HUDEP-2 (cell line): ENCODE results near the gene PHLDB1.
A peak's percentile ranks its signal among the peaks of the same experiment; 100 is the strongest.
"Not testable (repeated sequence)": the region's sequence is repeated elsewhere in the genome, so short reads cannot be mapped to it uniquely, and the experiment has no call there.

Experiments
- DNase-seq, 76 experiments: peaks; one replicate each; lab custom pipeline; 2025; ENCODE audit not compliant: unreplicated experiment in 76 of 76; lab: John Stamatoyannopoulos, UW

Gene PHLDB1

DNA sequence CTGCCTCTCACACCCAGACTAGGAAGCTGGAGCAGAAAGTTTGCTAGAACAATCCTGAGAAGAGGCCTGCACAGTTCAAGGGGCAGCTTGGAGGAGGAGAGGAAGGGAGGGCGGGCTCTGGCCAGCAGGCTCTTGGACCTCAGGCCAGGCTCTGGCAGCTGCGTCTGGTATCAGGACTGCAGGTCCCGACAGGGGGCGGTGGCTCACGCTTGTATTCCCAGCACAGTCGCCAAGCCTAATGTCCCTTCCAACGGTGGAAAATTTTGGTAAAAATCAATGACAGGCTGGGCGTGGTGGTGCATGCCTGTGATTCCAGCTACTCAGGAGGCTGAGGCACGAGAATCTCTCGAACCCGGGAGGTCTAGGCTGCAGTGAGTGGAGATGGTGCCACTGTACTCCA lies 71.5 kb downstream of the PHLDB1 start:
- DNase-seq, result not testable (repeated sequence)

DNA sequence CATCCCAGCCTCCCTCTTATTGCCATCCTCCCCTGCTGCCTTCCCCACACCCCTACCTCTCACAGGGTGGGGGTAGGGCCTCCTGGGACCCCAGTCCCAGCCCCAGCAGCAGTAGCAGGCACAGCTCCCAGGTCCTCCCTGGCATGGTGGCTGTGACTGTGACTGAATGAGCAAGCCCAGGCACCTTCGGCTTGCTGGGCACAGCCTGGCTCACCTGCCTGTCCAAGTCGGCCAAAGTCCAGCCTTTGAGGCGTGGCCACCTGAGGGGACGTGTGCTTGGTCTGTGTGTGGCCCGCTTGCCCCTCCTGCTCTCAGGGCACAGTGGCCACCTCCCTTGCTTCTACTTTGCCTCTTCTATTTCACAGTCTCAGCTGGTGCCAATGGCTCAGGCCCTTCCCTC lies 72.1 kb downstream of the PHLDB1 start, which contains the start of gene TREH:
TSS of gene TREH (minus strand) at position 168 of the 400 bp plus-strand sequence. CDS start at position 145, 23 bp downstream.
- DNase-seq, result no peak

DNA sequence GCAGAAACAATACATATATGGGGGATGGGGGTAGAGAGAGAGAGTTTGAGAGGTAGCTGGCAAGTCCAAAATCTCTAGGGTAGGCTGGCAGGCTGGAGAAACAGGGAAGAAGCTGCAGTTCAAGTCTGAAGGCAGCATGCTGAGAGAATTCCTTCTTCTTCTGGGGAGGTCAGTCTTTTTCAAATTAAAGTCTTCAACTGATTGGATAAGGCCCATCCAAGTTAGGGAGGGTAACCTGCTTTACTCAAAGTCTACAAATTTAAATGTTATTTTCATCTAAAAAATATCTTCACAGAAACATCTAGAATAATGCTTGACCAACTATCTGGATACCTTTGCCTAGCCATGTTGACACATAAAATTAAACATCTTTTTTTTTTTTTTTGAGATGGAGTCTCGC lies 75.0 kb downstream of the PHLDB1 start:
- DNase-seq, result no peak

DNA sequence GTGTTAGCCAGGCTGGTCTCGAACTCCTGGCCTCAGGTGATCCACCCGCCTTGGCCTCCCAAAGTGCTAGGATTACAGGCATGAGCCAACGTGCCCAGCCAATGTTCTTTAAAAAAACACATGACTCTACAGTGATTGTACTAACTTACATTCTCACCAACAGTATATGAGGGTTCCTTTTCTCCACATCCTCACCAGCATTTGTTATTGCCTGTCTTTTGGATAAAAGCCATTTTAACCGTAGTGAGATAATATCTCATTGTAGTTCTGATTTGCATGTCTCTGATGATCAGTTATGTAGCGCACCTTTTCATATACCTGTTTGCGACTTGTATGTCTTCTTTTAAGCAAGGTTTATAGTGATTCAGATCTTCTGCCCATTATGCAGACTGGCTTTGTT lies 75.5 kb downstream of the PHLDB1 start:
- not testable (repeated sequence) for DNase-seq

DNA sequence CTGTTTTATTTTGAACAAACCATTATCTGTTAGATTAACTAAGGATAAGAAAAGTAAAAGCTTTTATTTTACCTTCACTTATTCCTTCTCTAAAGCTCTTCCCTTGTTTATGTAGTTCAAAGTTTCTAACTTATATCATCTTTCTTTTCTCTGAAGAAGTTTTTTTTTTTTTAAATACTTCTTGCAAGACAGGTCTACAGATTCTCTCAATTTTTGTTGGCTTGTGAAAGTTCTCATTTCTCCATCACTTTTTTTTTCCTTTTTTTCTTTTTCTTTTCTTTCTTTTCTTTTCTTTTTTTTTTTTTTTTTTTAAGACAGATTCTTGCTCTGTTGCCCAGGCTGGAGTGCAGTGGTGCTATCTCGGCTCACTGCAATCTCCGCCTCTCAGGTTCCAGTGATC lies 76.8 kb downstream of the PHLDB1 start:
- DNase-seq, result no peak

DNA sequence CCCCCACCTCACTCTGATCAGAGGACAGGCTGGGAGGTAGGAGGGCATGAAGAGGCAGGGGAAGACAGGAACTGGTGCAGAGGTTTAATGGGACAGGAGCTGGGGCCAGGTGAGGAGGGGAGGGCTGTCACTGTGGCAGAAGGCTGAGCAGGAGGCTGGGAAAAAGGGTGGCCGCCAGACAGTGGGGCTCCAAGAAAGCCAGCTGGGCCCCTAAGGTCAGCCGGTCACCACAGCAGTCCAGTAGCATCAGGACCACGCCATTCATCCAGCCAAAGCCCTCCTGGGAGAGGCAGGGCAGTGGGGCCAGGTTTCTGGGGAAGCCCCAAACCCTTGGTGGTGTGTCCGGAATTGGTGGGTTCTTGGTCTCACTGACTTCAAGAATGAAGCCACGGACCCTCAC lies 80.5 kb downstream of the PHLDB1 start:
- DNase-seq, result no peak

DNA sequence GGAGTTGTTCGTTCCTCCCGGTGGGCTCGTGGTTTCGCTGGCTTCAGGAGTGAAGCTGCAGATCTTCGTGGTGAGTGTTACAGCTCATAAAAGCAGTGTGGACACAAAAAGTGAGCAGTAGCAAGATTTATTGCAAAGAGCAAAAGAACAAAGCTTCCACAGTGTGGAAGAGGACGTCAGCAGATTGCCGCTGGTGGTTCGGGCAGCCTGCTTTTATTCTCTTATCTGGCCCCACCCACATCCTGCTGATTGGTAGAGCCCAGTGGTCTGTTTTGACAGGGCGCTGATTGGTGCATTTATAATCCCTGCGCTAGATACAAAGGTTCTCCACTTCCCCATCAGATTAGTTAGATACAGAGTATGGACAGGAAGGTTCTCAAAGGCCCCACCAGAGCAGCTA lies 80.9 kb downstream of the PHLDB1 start:
- not testable (repeated sequence) for DNase-seq

DNA sequence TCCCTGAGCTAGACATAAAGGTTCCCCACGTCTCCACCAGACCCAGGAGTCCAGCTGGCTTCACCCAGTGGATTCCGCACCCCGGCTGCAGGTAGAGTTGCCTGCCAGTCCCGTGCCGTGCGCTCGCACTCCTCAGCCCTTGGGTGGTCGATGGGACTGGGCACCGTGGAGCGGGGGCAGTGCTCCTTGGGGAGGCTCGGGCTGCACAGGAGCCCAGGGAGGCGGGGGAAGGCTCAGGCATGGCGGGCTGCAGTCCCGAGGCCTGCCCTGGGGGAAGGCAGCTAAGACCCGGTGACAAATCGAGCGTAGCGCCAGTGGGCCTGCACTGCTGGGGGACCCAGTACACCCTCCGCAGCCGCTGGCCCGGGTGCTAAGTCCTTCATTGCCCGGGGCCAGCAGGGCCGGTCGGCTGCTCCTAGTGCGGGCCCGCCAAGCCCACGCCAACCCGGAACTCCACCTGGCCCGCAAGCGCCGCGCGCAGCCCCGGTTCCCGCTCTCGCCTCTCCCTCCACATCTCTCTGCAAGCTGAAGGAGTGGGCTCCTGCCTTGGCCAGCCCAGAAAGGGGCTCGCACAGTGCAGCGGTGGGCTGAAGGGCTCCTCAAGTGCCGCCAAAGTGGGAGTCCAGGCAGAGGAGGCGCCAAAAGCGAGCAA lies 81.6 kb downstream of the PHLDB1 start:
- DNase-seq, result no peak

DNA sequence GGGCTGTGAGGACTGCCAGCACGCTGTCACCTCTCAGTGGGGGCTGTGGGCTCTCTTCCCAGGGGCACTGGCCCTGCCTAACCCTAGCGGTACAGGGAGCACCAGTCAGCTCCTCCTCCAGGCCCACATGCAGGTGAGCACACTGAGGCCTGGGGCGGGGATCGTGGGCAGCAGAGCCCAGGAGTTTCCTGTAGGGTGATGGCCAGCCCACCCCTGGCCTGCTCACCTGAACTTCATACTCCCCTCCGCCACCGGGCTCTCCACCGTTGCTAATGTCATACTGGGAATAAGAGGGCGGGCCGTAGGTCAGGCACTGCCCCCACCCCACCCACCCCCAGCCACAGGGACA lies 82.1 kb downstream of the PHLDB1 start:
- DNase-seq, result no peak

DNA sequence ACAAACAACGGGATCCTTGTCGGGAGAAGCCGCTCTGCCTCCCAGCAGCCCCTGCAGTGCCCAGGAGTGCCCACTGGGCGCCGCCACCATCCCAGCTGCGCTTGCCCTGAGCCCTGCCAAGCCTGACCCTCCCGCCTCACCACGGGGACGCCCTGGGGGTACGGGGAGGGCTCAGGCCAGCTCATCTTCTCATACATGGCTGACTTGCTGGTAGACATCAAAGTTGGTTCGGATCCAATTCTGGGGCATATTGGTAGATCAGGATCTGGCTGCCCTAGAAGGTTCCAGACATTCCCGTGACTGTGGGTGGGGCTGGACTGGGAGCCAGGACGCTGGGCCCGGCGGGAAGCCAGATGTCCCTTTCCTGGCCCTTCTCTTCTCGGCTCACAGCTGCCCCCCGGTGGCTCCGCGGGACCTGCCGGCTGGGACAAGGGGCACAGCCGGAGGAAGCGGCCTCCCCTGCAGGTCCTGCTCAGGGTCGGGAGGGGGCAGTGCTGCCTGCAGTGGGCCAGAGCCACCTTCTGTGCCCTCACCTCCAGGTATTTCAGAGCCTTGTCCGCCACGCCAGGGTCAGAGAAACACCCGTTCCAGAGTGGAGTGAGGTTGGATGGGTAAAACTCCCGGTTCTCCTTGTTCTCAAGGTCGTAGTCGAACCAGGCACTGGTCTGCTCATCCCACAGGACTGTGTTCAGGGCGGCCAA lies 82.6 kb downstream of the PHLDB1 start:
- peak; percentile 25 to 93 (median 86) for DNase-seq

DNA sequence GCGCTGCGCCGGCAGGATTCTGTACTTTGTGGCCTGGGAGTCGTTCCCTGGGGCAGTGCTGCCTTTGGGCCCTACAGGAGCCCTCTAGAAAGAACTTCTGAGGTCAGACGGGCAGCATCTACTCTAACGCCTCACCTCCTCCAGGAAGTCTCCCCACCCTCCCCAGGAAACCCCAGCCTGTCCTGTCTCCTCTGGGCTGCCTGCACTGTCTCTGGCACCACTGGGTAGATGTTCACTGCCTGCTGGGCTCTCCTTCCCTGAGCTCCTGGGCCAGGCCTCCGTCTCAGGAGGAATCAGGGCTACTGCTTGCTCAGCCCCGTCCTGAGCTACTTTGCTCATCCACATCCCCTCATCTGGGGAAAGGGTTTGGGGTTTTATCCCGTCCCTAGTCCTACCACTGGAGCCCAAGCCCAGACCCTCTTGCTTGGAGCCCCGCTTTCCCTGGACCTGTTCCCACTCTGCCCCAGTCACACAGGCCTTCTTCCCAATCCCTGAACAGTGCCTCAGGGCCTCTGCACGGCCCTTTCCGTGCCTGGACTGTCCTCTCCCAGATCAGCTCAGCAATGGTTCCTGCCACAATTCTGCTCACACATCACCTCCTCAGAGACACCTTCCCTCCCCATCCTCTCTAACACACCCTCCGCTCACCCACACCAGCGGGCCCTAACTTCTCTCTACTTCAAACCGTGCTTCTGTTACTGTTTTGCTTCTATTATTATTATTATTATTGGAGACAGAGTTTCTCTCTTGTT lies 83.3 kb downstream of the PHLDB1 start:
- no peak for DNase-seq

DNA sequence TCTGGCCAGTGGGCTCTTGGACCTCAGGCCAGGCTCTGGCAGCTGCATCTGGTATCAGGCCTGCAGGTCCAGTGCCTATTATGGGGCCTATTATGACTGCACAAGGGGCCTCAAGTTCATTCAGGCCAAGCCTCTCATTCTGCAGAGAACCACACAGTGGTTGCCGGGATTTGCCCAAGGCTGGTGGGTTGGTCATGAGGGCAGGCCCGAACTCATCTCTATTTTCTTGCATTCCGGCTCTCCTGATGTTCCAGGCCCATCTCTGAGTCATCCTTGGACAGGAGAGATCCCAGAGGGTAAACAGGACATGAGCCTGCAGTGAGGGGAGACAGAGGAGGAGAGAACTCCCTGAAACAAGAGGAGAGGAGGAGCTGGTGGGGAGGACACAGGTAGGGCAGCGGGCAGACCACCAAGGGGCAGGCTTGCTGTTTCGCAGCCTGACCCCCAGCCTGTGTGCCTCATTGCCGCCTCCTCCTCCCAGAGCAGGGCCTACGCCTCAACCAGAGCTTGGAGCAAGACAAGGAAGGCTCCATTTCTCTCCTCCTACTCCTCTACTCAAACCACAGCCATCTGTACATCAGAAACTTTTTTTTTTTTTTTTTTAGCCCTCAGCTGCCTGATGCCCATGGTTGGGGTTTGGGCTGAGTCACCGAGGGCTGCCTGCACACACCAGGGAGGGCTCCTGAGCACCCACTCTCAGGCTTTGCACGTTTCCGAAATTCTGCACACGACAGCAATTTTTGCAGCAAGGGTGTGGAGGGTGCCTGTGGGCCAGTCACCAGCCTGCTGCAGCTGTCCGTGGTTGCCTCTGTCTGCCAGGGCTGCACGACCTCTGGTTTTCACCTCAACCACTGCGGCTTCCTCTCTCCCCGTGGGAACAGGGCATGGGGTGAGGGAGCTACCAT lies 84.8 kb downstream of the PHLDB1 start:
- no peak for DNase-seq

DNA sequence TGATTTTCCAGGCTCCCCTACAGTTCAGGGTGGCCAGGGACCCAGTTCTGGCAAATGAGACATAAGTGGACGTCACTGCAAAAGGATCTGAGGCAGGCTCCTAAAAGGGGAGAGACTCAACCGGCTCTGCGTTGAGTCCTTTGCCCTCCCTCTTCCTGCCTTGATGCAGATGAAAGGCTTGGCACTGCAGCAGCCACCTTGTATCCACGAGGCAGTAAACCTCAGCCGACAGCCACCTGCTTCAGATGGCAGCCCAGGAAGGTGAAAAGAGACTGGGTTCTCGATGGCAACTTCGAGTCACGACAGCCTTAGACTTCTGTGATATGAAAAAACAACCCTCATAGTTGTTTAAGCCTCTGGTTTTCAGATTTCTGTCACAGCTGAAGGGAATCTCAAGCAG lies 86.8 kb downstream of the PHLDB1 start:
- DNase-seq, result no peak

DNA sequence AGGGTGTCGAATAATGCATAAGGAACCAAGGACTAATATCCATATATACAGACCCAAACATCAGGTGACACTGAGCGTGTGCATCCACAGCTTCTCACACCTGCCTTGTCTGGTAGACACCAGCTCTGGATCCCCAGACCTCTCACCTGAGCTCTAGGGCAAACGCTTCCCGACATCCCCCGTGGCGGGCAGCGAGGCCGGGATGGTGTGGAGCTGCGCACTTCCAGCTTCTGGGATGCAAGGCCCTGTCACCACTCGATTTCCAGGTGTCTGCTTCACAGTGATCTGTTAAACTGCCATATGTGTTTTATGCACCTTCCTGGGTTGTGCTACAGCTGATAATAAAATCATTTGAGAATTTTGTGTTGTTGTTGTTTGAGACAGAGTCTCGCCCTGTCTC lies 87.4 kb downstream of the PHLDB1 start:
- DNase-seq, result no peak

DNA sequence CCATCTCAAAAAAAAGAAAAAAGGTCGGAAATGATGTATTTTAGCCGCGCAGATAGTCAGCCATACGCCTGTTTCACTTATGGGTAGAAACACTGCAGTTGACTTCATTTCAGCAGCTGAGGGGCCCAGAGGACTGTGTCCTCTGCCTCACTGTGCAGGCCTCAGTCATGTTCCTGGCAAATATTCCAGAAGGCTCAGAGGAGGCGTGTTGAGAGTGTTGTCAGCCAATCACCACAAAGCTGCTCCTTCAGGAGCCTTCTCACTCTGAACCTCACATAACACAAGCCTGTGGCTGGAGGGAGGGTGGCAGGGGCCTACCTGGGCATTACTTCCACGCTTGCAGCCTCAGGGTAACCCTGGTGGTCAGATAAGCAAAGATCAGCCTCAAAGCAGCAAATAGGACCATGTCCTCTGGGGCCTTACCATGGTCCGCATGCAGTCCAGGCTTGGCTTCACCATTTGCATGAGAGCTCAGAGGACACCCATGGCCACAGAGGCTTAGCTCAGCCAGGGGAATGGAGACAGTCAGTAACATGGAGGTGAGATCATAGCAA lies 89.3 kb downstream of the PHLDB1 start:
- DNase-seq, result no peak

DNA sequence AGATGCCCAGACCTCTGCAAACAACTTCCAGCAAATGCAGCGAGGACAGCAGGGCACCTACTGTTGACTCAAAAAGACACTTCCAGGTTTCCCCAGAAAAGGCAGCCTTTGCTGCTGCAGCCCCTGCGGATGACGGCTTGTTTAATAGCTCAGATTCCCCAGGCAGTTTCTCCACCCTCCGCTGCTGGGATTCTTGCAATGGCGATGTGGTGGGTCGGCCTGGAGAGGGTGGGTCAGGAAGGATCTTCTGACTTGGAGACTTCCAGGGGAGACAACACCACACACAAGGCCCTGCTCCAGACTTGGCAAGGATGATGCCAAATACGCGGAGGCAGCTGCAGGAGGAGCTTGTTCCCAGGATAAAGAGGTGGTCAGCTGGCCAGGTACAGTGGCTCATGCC lies 89.9 kb downstream of the PHLDB1 start:
- no peak for DNase-seq

DNA sequence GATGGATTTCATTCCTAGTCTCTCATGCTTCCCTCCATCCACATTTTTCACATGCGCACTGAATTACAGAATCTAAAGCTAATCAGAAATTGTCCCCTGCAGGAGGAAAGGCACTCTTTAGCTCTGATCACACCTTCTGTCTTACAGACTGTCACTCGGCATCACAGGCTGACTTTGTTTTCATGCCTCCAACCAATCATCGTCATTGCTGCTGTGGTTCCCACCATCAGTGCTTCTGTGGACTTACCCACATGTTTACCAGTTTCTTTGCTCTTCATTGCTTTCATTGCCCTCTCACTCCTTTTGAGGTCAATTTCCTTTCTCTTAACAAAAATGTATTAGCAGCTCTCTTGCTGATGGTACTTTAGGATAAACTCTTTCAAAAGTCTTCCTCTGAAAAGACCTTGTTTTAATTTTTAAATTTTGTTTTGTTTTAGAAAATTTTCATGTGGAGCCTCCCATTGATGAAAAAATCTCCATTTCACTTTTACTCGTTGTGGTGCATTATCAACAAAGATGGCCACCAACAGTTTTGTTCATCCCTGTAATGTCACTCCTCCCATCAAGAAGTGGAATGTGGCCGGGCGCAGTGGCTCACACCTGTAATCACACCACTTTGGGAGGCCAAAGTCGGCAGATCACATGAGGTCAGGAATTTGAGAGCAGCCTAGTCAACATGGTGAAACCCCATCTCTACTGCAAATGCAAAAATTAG lies 92.2 kb downstream of the PHLDB1 start:
- no peak for DNase-seq

DNA sequence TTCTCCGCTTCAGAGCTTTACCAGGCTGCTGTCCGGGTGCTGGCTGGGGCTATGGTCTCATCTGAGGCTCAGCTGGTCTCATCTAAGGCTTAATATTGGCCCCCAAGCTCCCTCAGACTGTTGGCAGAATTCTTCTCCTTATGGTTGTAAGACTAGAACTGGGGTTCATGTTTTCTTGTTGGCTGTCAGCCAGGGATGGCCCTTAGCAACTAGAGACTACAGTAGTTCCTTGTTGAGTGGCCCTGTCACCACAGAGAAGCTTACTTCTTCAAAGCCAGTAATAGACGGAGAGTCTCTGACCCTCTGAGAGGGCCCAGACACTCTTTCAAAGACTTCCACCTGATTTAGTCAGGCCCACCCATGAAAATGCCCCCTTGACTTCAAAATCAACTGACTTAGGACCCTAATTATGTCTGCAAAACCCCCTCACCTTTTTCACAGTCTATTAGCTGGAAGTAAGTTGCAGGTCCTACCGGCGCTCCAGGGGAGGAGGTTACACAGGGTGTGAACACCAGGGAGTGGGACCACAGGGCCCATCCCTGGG lies 96.2 kb downstream of the PHLDB1 start:
- DNase-seq, result no peak

DNA sequence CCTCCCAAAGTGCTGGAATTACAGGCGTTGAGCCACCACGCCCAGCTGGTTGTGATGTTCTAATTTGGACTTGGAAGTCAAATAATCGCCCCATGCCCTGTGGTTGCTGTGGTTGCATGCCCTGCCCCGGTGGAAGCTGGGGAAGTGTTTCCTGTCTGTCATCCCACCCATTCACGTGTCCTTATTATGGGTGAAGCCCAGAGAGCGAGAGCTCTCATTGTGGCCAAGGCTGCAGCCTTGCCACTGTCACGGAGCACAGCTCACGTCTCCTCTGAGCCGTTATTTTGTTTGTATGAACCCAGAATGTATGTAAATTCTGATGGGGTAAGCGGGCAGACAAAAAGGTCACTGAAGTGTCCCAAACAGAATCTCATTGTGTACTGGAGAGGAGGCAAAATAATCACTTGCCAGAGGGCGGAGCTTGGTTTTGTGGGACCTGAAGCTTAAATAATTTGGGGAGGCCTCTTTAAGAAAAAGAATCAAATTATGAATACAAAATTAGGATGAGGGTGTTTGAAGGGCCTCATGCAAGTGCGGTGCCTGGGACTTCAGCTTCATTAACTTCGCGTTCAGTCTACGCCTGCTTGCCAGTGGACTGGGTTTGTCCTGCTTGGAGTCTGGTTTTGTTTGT lies 97.8 kb downstream of the PHLDB1 start:
- DNase-seq, result no peak
